ENCODE data around the gene TNS1.

GRCh38 chr2:218015586-218016521 lies 13.1 kb upstream of the TNS1 start:
- no peak for TF ChIP-seq FOXM1 (IDR thresholded peaks at IDR 0.05; ENCODE audit: borderline replicate concordance)
- no peak for TF ChIP-seq TARDBP (IDR thresholded peaks at IDR 0.05)
- no peak for TF ChIP-seq SP1 (IDR thresholded peaks at IDR 0.05)
- no peak for TF ChIP-seq FOXK2 (IDR thresholded peaks at IDR 0.05)
- no peak for TF ChIP-seq ZNF384 (IDR thresholded peaks at IDR 0.05)
- no peak for TF ChIP-seq ELF4 (IDR thresholded peaks at IDR 0.05)
- TF ChIP-seq CTBP1 (IDR thresholded peaks at IDR 0.05; ENCODE audit: borderline replicate concordance), result no peak
- TF ChIP-seq SUZ12 (IDR thresholded peaks at IDR 0.05), result no peak
- TF ChIP-seq HDGF (IDR thresholded peaks at IDR 0.05; ENCODE audit: borderline replicate concordance), result no peak

Data from HEK293T (cell line).